ENCODE data around the gene IRS1. TPM values are rescaled to one million over a fixed set of nuclear protein-coding genes. Genes with fewer than 3 reads are reported as not detected.
"Not testable (repeated sequence)": the region's sequence is repeated elsewhere in the genome, so short reads cannot be mapped to it uniquely, and the experiment has no call there.

Gene IRS1
- total RNA-seq, 1 donor from 2014 or later = 10.6 TPM

GRCh38 chr2:226836548-226836885, 36.9 kb upstream of the IRS1 start:
- no peak for ATAC-seq
- Histone ChIP-seq H3K27me3 (no peaks in the 10 kb centered on the region), H3K36me3 (peaks cover 5% of the 10 kb centered on the region), H3K4me3 (peak overlapping the region; percentile 81), H3K4me1 (peaks cover 17% of the 10 kb centered on the region), H3K27ac (peak overlapping the region; percentile 98), H3K9me3 (no peaks in the 10 kb centered on the region)
- DNase-seq = no peak
- TF ChIP-seq, protein P1, sequence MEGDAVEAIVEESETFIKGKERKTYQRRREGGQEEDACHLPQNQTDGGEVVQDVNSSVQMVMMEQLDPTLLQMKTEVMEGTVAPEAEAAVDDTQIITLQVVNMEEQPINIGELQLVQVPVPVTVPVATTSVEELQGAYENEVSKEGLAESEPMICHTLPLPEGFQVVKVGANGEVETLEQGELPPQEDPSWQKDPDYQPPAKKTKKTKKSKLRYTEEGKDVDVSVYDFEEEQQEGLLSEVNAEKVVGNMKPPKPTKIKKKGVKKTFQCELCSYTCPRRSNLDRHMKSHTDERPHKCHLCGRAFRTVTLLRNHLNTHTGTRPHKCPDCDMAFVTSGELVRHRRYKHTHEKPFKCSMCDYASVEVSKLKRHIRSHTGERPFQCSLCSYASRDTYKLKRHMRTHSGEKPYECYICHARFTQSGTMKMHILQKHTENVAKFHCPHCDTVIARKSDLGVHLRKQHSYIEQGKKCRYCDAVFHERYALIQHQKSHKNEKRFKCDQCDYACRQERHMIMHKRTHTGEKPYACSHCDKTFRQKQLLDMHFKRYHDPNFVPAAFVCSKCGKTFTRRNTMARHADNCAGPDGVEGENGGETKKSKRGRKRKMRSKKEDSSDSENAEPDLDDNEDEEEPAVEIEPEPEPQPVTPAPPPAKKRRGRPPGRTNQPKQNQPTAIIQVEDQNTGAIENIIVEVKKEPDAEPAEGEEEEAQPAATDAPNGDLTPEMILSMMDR (IDR thresholded peaks at IDR 0.05) = no peak
- intact Hi-C loops (cut with DNase I) = no loop called here

GRCh38 chr2:226835796-226836547, 36.4 kb upstream of the IRS1 start, which contains the start of gene RHBDD1:
RHBDD1 (plus strand) TSS chr2:226836054; CDS start chr2:226864694, 28,640 bp downstream.
- ATAC-seq (peak; percentile 99), DNase-seq (peak; percentile 98)
- intact Hi-C loops (cut with DNase I) = no loop called here
- peaks cover 17% of the 10 kb centered on the region for H3K4me1 ChIP-seq
- TF ChIP-seq, protein P1 (IDR thresholded peaks at IDR 0.05) = no peak
- peaks cover 5% of the 10 kb centered on the region for H3K36me3 ChIP-seq
- H3K9me3 ChIP-seq = no peaks in the 10 kb centered on the region
- no peaks in the 10 kb centered on the region for H3K27me3 ChIP-seq
- H3K27ac ChIP-seq = peak within 1 kb of the TSS; percentile 98
- H3K4me3 ChIP-seq = peak within 1 kb of the TSS; percentile 81

- Histone ChIP-seq H3K27ac (peak overlapping the region; percentile 98), H3K4me1 (peaks cover 17% of the 10 kb centered on the region), H3K4me3 (peak overlapping the region; percentile 81), H3K9me3 (no peaks in the 10 kb centered on the region), H3K27me3 (no peaks in the 10 kb centered on the region), H3K36me3 (peaks cover 5% of the 10 kb centered on the region)
- peak; percentile 42 for ATAC-seq
- TF ChIP-seq, protein P1 (IDR thresholded peaks at IDR 0.05) = no peak
- DNase-seq = no peak
- intact Hi-C loops (cut with DNase I) = no loop called here
These were observed 35.8 kb upstream of the IRS1 start for GRCh38 chr2:226835420-226835795.

- DNase-seq; intact Hi-C loops (cut with DNase I); H3K27me3 ChIP-seq; H3K36me3 ChIP-seq; ATAC-seq; H3K27ac ChIP-seq; H3K9me3 ChIP-seq: not testable (repeated sequence)
- Histone ChIP-seq H3K4me3 (peak overlapping the region; percentile 81), H3K4me1 (peaks cover 17% of the 10 kb centered on the region)
These were observed 35.3 kb upstream of the IRS1 start for GRCh38 chr2:226834880-226835279.

- H3K27ac ChIP-seq = no peak overlapping the region
These were observed 32.4 kb upstream of the IRS1 start for GRCh38 chr2:226832061-226832460.

GRCh38 chr2:226831266-226831665, 31.6 kb upstream of the IRS1 start:
- Histone ChIP-seq H3K36me3 (no peaks in the 10 kb centered on the region), H3K27me3 (no peaks in the 10 kb centered on the region), H3K27ac (no peak overlapping the region), H3K4me3 (no peak overlapping the region), H3K9me3 (no peaks in the 10 kb centered on the region), H3K4me1 (no peaks in the 10 kb centered on the region)
- ATAC-seq = no peak
- DNase-seq = no peak
- TF ChIP-seq, protein P1 (IDR thresholded peaks at IDR 0.05) = no peak
- intact Hi-C loops (cut with DNase I) = no loop called here

More at GRCh38 chr2:226832061-226832460, 32.4 kb upstream of the IRS1 start:
- Histone ChIP-seq H3K36me3 (no peaks in the 10 kb centered on the region), H3K4me1 (peaks cover 5% of the 10 kb centered on the region), H3K27me3 (no peaks in the 10 kb centered on the region), H3K4me3 (no peak overlapping the region), H3K9me3 (no peaks in the 10 kb centered on the region)
- intact Hi-C loops (cut with DNase I) = no loop called here
- TF ChIP-seq, protein P1 (IDR thresholded peaks at IDR 0.05) = no peak
- ATAC-seq (no peak), DNase-seq (no peak)
